Measurements from ENCODE around the gene SCN8A.

SCN8A gene

DNA sequence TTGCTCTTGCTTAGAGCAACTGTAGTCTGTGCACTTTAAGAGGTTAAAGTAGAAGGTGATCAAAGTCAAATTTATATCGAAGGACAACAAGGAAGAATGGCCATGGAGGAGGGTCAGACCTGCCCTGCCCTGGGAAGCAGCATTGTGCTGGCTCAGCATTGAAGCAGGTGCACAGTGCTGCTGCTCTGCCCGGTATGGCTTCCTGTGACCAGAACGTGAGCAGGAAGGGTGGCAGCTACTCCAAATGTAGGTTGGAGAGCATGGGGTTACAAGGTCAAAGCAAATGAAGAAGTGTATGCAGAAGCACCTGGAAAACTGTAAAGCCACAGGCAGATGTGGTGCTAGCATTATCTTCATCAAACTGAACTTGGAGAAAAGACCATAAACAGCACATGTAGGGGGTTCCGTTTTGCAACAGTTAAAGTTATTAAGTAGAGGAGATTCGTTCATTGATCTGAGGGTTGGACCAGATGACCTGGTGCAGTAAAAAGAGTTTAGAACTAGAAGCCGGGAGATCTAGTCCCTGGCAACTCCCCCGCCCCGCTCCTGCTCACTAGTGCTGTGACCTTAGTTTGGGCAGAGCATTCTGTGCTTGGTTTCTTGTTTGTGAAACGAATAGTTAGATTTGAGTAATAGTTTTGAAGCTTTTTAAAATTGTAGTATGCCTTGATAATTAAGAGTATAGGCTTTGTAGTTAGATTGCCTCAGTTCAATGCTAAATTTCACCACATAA lies 84.2 kb downstream of the SCN8A start:
- Histone ChIP-seq H3K27ac (no peak overlapping the region), H3K9me3 (ENCODE audit: severe bottlenecking) (no peaks in the 10 kb centered on the region), H3K4me3 (ENCODE audit: low read depth, low read length) (no peak overlapping the region), H3K27me3 (ENCODE audit: insufficient read depth, low read depth, severe bottlenecking) (no peaks in the 10 kb centered on the region), H3K36me3 (no peaks in the 10 kb centered on the region)
- TF ChIP-seq, protein P1, sequence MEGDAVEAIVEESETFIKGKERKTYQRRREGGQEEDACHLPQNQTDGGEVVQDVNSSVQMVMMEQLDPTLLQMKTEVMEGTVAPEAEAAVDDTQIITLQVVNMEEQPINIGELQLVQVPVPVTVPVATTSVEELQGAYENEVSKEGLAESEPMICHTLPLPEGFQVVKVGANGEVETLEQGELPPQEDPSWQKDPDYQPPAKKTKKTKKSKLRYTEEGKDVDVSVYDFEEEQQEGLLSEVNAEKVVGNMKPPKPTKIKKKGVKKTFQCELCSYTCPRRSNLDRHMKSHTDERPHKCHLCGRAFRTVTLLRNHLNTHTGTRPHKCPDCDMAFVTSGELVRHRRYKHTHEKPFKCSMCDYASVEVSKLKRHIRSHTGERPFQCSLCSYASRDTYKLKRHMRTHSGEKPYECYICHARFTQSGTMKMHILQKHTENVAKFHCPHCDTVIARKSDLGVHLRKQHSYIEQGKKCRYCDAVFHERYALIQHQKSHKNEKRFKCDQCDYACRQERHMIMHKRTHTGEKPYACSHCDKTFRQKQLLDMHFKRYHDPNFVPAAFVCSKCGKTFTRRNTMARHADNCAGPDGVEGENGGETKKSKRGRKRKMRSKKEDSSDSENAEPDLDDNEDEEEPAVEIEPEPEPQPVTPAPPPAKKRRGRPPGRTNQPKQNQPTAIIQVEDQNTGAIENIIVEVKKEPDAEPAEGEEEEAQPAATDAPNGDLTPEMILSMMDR (IDR thresholded peaks at IDR 0.05; ENCODE audit: low read depth, low read length) = no peak
- DNase-seq = no peak

DNA sequence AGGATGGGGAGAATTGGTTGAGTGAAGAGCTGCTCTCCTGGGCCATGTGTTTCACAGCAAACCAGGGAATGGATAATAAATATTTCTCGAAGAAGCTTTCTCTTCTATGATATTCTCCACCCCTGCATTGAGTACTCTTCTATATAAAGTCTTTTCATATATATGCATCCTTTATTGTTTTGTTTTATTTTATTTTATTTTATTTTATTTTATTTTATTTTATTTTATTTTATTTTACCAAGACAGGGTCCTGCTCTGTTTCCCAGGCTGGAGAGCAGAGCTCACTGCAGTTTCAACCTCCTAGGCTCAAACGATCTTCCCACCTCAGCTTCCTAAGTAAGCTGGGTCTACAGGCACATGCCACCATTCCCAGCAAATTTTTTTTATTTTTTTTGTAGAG lies 85.8 kb downstream of the SCN8A start:
- no peaks in the 10 kb centered on the region for H3K36me3 ChIP-seq
- H3K27me3 ChIP-seq (ENCODE audit: insufficient read depth, low read depth, severe bottlenecking) = no peaks in the 10 kb centered on the region
- DNase-seq = no peak
- no peak overlapping the region for H3K4me3 ChIP-seq (ENCODE audit: low read depth, low read length)
- H3K27ac ChIP-seq = no peak overlapping the region
- no peaks in the 10 kb centered on the region for H3K9me3 ChIP-seq (ENCODE audit: severe bottlenecking)
- TF ChIP-seq, protein P1 (IDR thresholded peaks at IDR 0.05; ENCODE audit: low read depth, low read length) = no peak

DNA sequence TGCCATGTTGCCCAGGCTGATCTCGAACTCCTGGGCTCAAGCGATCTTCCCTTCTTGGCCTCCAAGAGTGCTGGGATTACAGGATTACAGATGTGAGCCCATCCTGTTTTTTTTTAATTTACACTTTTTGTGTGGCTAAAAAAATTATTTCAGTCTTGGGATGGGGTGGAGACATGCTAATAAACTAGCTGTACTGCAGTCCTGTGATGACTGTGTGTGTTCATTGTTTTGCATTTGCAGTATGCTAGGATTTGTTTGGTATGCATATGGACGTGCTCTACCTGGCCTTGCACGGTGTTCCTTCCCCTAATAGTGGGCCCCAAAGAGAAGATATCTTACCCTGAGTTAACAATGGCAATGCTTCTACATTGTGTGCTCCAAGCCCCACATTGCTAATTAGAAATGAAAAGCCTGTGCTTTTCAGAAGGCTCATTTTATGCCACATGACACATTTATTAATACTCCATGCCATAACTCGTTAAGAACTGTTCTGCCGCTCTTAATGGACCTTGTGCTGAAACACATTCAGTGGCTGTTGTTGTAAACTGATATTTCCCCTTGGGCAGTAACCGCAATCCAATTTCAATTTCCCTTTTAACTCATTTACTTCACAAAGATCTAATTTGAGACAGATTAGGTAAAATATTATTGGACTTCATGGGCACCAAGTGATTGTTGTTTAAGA lies 86.4 kb downstream of the SCN8A start:
- no peak overlapping the region for H3K4me3 ChIP-seq (ENCODE audit: low read depth, low read length)
- H3K27ac ChIP-seq = no peak overlapping the region
- no peaks in the 10 kb centered on the region for H3K9me3 ChIP-seq (ENCODE audit: severe bottlenecking)
- H3K36me3 ChIP-seq = no peaks in the 10 kb centered on the region
- DNase-seq = no peak
- no peaks in the 10 kb centered on the region for H3K27me3 ChIP-seq (ENCODE audit: insufficient read depth, low read depth, severe bottlenecking)
- TF ChIP-seq, protein P1 (IDR thresholded peaks at IDR 0.05; ENCODE audit: low read depth, low read length) = no peak

DNA sequence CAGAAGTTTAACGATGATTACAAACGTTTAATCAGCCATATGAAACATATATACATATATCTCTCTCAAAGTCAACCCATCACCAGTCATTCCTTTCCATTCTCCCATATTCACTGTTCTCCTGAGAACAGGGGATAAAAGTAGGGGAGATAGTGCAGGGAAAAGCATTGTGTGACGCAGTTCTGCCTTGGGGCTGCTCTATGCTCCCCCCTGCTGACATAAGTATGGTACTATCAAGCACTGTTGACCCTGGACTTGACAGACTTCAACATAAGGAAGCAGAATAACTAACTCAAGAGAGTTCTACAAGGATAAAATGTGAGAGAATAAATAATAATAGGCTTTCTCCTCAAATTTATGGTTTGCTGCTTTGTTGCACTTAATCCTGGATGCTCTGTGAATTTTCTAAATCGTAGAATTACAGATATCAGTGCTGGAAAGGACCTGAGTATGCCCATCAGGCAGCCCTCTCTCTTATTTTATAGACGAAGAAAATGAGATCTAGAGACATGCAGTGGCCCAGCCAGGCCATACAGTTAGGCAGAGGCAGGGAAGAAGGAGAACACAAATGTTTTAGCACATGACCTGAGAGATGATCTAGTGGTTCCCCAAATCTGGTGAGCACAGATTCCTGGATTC lies 87.2 kb downstream of the SCN8A start:
- TF ChIP-seq, protein P1 (IDR thresholded peaks at IDR 0.05; ENCODE audit: low read depth, low read length) = peak; percentile 80
- Histone ChIP-seq H3K36me3 (no peaks in the 10 kb centered on the region), H3K4me3 (ENCODE audit: low read depth, low read length) (no peak overlapping the region), H3K9me3 (ENCODE audit: severe bottlenecking) (no peaks in the 10 kb centered on the region), H3K27ac (no peak overlapping the region), H3K27me3 (ENCODE audit: insufficient read depth, low read depth, severe bottlenecking) (no peaks in the 10 kb centered on the region)
- DNase-seq = peak; percentile 45

DNA sequence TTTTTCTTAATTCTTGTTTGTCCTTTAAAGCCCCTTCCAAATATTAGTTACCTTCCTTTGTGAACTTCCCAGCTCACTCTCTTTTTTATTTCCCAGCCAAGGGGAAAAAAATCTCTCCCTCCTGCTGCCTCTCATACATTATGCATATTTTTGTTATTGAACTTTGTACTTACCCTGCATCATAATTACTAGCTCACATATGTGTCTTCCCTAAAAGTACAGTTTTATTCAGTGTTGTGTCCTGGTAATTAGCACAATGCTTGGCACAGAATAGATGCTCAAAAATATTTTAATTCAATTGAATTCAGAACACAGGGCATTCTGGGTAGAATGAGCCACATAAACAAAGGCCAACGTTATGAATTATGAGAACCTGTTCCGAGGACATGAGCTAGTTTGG lies 91.9 kb downstream of the SCN8A start:
- TF ChIP-seq, protein P1 (IDR thresholded peaks at IDR 0.05; ENCODE audit: low read depth, low read length) = no peak
- no peaks in the 10 kb centered on the region for H3K36me3 ChIP-seq
- H3K4me3 ChIP-seq (ENCODE audit: low read depth, low read length) = no peak overlapping the region
- no peak for DNase-seq
- no peak overlapping the region for H3K27ac ChIP-seq
- H3K9me3 ChIP-seq (ENCODE audit: severe bottlenecking) = no peaks in the 10 kb centered on the region
- no peaks in the 10 kb centered on the region for H3K27me3 ChIP-seq (ENCODE audit: insufficient read depth, low read depth, severe bottlenecking)
